GF-D8 (cell line): ENCODE data around the gene TNFAIP3.
"Not testable (repeated sequence)": the region's sequence is repeated elsewhere in the genome, so short reads cannot be mapped to it uniquely, and the experiment has no call there.

Experiments used
- DNase-seq: peaks from one replicate; lab custom pipeline; 2025; lab: John Stamatoyannopoulos, UW

Gene TNFAIP3

DNA sequence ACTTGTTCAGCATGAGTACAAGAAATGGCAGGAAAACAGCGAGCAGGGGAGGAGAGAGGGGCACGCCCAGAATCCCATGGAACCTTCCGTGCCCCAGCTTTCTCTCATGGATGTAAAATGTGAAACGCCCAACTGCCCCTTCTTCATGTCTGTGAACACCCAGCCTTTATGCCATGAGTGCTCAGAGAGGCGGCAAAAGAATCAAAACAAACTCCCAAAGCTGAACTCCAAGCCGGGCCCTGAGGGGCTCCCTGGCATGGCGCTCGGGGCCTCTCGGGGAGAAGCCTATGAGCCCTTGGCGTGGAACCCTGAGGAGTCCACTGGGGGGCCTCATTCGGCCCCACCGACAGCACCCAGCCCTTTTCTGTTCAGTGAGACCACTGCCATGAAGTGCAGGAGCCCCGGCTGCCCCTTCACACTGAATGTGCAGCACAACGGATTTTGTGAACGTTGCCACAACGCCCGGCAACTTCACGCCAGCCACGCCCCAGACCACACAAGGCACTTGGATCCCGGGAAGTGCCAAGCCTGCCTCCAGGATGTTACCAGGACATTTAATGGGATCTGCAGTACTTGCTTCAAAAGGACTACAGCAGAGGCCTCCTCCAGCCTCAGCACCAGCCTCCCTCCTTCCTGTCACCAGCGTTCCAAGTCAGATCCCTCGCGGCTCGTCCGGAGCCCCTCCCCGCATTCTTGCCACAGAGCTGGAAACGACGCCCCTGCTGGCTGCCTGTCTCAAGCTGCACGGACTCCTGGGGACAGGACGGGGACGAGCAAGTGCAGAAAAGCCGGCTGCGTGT lies 11.6 kb downstream of the TNFAIP3 start:
- DNase-seq, result no peak

GRCh38 chr6:137879299-137879698 lies 12.2 kb downstream of the TNFAIP3 start:
- no peak for DNase-seq

DNA sequence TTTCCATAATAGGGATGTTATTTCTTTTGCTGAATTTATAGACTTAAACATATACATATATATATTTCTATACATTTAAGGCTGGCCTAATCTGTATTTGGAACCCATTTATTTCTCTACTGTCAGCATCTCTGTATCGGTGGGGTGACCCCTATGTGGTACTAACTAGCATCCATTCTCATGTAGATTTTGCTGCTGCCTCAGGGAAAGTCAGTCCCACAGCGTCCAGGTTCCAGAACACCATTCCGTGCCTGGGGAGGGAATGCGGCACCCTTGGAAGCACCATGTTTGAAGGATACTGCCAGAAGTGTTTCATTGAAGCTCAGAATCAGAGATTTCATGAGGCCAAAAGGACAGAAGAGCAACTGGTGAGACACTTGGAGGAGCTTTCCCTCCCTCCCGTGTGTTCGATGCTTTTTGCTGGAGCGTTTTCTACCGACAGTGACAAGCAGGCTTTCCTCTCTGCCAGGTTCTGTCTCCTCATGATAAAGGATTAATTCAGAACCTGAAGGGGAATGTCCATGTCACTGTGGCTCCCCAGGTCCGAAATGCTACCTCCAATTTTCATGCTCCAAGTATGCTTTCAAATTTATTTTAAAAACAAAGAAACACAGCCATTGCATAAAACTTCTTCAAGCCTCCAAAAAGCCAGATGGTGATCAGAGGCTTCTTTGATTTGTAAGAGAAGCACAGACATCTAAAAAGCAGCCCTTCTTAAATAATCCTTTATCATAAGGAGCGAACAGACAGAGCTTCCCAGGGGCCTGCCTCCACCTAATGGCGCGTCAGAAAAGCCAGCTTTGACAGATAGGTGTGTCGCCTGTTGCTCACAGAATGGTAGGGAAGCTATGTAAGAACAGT lies 13.1 kb downstream of the TNFAIP3 start:
- DNase-seq, result no peak

DNA sequence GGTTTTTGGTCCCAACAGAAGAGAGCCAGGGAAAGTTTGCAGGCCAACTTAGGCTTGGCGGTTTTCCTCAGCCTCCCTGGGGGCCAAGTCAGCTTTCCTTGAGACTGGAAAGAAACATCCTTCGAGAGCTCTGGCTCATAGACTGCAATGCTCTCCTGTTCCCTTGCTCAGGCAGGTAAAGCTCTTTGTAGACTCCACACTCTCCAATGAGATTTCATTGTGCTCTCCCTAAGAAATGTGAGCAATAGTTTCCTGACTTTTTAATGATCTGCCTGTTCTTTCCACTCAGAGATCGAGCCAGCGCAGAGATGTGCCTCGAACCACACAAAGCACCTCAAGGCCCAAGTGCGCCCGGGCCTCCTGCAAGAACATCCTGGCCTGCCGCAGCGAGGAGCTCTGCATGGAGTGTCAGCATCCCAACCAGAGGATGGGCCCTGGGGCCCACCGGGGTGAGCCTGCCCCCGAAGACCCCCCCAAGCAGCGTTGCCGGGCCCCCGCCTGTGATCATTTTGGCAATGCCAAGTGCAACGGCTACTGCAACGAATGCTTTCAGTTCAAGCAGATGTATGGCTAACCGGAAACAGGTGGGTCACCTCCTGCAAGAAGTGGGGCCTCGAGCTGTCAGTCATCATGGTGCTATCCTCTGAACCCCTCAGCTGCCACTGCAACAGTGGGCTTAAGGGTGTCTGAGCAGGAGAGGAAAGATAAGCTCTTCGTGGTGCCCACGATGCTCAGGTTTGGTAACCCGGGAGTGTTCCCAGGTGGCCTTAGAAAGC lies 13.9 kb downstream of the TNFAIP3 start:
- DNase-seq, result no peak

DNA sequence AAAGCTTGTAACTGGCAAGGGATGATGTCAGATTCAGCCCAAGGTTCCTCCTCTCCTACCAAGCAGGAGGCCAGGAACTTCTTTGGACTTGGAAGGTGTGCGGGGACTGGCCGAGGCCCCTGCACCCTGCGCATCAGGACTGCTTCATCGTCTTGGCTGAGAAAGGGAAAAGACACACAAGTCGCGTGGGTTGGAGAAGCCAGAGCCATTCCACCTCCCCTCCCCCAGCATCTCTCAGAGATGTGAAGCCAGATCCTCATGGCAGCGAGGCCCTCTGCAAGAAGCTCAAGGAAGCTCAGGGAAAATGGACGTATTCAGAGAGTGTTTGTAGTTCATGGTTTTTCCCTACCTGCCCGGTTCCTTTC lies 14.4 kb downstream of the TNFAIP3 start:
- no peak for DNase-seq

DNA sequence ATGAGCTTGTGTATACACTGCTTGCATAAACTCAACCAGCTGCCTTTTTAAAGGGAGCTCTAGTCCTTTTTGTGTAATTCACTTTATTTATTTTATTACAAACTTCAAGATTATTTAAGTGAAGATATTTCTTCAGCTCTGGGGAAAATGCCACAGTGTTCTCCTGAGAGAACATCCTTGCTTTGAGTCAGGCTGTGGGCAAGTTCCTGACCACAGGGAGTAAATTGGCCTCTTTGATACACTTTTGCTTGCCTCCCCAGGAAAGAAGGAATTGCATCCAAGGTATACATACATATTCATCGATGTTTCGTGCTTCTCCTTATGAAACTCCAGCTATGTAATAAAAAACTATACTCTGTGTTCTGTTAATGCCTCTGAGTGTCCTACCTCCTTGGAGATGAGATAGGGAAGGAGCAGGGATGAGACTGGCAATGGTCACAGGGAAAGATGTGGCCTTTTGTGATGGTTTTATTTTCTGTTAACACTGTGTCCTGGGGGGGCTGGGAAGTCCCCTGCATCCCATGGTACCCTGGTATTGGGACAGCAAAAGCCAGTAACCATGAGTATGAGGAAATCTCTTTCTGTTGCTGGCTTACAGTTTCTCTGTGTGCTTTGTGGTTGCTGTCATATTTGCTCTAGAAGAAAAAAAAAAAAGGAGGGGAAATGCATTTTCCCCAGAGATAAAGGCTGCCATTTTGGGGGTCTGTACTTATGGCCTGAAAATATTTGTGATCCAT lies 15.3 kb downstream of the TNFAIP3 start:
- peak; percentile 85 for DNase-seq

DNA sequence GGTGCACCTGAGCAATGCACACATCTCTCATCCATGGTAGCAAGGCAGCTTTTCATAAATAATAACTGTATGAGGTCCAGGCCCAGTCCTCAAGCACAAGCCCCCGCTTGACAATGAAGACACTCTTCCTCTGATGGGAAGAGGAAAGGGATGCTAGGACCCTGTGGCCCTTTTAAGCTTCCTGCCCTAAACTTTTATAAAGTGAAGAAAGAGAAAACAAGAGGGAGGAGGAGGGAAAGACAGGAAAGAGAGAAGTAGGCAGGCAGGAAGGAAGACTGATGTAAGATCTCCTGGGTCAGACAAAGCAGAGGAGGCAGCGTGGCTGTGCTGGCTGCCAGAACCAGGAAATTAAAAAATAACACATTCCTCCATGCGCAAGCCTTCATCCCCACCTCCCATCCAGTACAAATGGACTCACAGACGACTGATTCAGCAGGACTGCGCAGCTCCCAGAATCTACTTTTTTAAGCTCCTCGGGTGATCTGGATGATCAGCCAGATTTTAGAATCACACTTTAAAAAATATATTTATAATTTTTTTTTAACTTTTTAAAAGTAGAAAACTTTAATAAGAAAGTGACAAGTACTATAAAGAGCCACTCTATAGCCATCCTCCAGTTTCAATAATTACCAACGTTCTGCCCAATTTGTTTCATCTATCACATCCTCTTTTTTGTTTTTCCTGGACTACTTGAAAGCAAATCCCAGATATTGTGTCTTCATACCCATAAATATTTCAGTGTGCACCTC lies 16.5 kb downstream of the TNFAIP3 start:
- DNase-seq, result peak; percentile 91

GRCh38 chr6:137884149-137884909 lies 17.3 kb downstream of the TNFAIP3 start:
- DNase-seq, result no peak

DNA sequence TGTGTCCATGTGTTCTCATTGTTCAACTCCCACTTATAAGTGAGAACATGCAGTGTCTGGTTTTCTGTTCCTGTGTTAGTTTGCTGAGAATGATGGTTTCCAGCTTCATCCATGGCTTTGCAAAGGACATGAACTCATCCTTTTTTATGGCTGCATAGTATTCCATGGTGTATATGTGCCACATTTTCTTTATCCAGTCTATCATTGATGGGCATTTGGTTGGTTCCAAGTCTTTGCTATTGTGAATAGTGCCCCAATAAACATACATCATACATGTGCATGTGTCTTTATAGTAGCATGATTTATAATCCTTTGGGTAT lies 17.8 kb downstream of the TNFAIP3 start:
- DNase-seq, result not testable (repeated sequence)

DNA sequence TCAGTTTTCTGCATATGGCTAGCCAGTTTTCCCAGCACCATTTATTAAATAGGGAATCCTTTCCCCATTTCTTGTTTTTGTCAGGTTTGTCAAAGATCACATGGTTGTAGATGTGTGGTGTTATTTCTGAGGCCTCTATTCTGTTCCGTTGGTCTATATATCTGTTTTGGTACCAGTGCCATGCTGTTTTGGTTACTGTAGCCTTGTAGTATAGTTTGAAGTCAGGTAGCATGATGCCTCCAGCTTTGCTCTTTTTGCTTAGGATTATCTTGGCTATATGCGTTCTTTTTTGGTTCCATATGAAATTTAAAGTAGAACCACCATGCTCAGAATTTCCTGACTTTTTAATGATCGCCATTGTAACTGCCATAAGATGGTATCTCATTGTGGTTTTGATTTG lies 19.2 kb downstream of the TNFAIP3 start:
- not testable (repeated sequence) for DNase-seq

- no peak for DNase-seq
These were observed 24.0 kb downstream of the TNFAIP3 start for GRCh38 chr6:137890983-137891537.

DNA sequence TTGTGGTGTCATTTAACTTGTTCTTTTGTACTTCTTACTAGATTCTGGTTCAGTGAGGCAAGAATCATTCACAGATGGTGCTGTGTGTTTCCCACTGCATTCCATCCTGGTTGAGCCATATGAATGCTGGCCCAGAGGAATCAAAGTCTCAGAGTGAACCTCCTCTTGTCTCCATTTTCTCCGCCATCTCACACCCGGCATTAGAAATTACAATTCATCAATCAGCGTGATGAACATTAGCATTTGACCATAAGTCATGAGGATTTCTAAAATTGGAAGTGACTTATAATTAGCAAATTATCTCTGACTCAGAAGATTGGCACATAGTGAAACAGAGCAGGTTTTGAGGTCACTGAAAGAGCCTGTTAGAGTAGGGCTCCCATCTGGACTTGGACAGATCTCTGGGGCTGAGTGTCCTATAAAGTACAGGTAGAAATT lies 25.2 kb downstream of the TNFAIP3 start:
- DNase-seq, result no peak

- DNase-seq, result no peak
These were observed 26.1 kb downstream of the TNFAIP3 start for GRCh38 chr6:137893181-137893580.

- no peak for DNase-seq
These were observed 26.7 kb downstream of the TNFAIP3 start for GRCh38 chr6:137893726-137894125.

DNA sequence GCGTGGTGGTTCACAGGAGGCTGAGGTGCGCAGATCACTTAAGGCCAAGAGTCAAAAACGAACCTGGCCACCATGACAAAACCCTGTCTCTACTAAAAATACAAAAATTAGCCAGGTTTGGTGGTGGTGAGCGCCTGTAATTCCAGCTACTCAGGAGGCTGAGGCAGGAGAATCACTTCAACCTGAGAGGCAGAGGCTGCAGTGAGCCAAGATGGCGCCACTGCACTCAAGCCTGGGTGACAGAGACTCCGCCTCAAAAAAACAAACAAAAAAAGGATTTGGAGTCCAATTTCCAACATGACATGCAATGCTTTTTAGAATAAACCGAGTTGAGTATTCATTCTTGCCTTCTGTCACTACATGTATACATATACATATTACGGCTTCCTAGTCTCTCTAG lies 27.3 kb downstream of the TNFAIP3 start:
- DNase-seq, result not testable (repeated sequence)

DNA sequence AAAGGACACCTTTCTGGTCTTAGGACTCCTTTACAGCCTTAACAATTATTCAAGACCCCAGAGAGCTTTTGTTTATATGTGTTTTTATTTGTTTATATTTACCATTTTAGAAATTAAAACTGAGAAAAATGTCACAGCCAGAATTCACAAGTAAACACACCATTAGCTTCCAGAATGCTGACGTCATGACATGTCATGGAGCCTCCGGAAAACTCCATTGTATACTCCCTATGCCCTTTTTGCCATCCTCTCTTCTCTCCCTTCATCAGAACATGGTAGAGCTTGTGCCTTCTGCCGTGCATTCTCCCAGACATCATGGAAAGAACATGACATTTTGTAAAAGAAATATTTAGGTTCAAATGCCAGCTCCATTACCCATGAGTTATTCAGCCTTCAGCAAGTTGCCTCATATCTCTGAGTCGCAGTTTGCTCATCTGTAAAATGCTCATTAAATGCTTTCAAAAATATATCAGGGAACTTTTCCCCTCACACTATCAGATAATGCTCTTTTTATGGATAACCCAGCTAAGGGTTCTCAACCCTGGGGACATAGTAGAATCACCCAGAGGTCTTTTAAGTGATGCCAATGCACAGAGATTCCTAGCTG lies 27.8 kb downstream of the TNFAIP3 start:
- DNase-seq, result no peak

GRCh38 chr6:137896647-137897046 lies 29.6 kb downstream of the TNFAIP3 start:
- DNase-seq, result no peak

GRCh38 chr6:137900815-137901214 lies 33.8 kb downstream of the TNFAIP3 start:
- no peak for DNase-seq

DNA sequence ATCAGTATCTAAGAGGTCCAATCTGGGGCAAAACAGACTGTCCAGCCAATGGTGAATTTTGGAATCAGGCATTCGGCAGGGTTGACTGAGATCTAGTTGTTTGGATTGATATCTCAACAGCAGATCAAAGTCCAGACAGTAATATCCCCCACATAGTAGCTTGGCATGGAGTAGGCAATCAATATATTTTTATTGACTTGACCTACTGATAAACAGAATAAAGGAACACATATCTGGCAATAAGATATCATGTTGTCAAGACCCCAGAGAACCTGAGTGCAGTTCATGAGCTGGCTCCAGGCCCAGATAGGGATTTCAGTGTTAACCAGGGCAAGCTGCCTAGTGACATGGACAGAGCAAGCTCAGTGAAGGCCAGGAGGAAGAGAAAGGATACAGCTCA lies 34.4 kb downstream of the TNFAIP3 start:
- no peak for DNase-seq

- DNase-seq, result no peak
These were observed 35.6 kb downstream of the TNFAIP3 start for GRCh38 chr6:137902699-137903098.
